KBM-7 (cell line): Measurements from ENCODE around the gene C20orf204.
A peak's percentile ranks its signal among the peaks of the same experiment; 100 is the strongest.

Source experiments
- DNase-seq: peaks from one replicate; pipeline ENCODE4 v3.0.0-alpha.2; 2015
- in situ Hi-C: fragments of 300-500 bp; cut with MboI; formaldehyde crosslinking; loops from 2 replicates; pipeline ENCODE4 v1.14.3; 2020; ENCODE audit warnings: low sequenced_read_pairs, low pct_unique_long_range_greater_than_20kb, mixed read lengths

Gene C20orf204

DNA sequence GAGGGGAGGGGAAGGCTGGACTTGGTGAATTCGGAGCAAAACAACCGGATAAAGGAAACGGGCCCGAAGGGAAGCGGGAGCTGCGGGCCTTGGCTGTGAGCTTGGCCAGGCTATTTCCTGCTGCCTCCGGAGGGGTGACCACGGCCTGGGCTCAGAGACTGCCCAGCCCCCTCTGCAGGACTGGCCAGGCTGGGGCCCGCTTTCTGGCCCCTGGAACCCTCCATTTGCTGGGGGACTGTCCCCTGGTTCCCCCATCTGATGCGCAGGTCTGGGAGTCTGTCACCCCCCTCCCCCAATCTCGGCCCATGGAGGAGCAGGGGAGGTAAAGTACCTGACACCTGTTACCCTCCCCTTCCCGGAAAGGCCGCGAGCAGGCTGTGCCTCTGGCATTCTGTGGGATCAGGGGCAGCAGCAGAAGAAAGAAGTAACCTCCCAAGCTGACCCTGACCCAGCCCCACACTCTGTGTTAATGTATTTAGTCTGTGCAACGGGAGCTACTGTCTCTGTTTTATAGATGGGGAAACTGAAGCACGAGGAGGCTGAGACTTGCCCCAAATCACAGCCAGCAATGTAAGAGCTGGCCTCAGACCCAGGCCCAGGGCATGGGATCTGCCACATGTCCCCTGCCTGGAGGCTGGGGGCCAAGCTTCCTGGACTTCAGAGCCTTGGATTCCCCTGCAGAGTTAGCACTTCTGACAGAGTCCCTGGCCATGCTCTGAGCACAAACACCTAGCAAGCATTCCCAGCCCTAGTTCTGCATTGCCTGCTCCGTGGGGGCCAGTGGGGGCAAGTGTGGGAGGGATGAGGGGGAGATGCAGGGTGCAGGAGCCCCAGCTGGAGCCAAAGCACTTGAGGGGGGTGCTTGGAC is 3.5 kb downstream of the C20orf204 start:
- in situ Hi-C loops: no loop called here
- no peak for DNase-seq

- in situ Hi-C loops: no loop called here
- no peak for DNase-seq
Measured at GRCh38 chr20:64040231-64041039, 4.5 kb downstream of the C20orf204 start.

DNA sequence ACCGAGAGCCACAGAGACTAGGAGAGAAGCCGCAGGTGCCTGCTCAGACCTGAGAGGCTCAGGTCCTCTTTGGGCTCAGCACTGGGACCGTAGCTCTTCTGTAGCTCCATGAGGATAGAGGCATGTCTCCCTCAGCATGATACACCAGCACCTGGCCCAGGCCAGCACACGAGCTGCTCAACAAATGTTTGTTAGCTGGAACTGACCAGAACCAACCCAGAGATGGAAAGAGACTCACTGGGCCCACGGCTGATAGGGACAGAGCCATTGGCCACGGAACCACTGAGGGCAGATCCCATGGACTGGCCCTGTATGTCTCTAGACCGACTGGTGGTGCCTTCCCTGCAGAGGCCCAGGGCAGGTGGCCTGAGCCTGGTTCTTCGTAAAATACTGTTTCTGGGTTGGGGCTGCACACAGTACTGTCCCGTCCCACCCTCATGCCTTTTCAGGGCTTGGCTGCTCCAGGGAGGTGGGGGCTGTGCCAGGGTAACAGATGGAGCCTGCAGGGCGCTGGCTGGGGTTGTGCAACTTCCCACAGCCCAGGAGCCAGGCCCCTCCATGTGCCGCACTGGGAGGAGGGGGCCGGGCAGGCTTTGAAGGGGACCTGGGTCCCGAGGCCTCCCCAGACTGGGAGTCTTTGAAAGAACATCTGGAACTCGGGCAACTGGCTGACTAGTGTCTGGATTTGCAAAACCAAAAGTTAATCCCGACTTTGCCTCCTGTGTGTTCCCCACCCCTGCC is 5.2 kb downstream of the C20orf204 start:
- peak; percentile 66 for DNase-seq
- in situ Hi-C loops: no loop called here

DNA sequence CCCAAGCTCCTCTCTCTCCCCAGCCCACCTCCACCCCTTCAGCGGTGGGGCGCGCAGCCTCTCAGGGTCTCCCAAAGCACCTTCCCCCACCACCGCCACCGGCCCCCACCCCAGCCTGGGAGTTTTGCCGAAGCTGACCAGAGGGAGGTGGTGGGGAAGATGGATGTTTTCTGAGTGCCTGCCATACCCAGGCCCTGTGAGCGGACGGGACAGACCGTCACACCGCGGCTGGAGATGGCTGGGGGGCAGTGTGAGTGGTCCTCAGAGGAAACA is 5.7 kb downstream of the C20orf204 start:
- in situ Hi-C loops: no loop called here
- DNase-seq: no peak

GRCh38 chr20:64042054-64042781 is 6.2 kb downstream of the C20orf204 start:
- peak; percentile 48 for DNase-seq

GRCh38 chr20:64043768-64044167 is 7.8 kb downstream of the C20orf204 start:
- in situ Hi-C loops: no loop called here
- DNase-seq: no peak

More at GRCh38 chr20:64042054-64042781, 6.2 kb downstream of the C20orf204 start:
- in situ Hi-C loops: no loop called here

DNA sequence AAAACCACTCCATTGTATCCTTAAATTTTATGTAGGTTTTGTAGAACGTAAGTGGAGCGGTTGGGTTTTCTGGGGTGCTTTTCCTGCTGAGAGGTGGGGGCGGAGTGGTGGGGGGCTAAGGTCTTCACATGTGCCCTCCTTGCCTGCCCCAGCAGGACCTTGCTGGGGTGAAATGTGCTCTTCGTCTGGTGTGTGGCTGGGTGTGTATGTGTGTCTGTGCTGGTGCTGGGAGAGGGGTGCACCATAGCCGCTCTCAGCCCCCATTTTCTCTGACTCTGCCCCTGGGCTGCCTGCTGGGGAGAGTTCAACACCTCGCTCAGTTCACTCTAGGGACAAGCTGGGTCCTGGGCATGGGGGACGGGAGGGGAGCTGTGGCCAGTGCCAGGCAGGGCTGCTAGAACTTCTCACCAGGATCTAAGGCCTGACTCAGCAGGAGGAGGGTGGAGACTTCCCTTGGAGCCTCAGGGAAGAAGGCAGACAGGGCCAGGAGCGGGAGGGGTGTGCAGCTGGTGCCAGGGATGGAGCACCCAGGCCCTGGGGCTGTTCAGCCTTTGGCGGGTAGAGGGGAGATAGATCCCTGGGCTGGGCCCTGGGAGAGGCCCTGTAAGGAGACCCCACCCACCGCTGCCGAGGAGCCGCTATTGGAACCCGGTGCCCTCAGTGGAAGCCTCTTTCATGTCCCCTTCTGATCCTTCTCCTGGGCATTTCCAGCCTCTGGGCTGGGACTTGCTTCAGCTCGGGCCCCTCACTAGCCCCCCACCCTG is 8.7 kb downstream of the C20orf204 start:
- no peak for DNase-seq
- in situ Hi-C loops: no loop called here

DNA sequence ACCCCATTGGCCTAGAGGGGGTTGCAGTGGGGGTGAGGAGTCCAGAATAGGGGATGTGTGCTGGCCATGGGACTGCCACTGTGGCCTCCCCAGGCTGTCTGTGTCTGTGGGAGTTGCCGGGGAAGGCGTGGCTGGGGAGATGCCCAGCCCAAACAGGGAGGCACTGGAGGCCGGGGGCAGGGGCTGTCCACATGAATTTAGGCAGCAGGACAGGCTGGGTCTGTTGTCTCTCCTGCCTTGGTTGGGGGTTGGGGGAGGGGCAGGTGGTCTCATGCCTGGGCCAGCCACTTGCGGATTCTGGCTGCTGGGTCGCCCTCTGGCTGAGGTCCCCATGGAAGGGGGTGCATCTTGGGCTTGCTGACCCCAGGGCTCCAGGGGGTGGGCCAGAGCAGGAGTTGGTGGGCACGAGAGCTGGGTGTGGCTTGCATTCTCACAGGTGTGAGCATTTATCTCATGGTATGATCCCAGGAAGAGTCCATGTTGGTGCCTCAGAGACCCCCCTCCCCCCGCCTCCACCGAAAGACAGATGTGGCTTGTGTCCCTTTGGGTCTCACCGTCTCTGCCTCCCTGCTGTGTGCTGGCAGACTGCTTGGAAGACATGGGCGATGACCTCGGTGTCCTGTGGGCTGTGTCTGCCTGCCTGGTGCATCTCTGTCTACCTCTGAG is 9.5 kb downstream of the C20orf204 start:
- DNase-seq: no peak
- in situ Hi-C loops: no loop called here

DNA sequence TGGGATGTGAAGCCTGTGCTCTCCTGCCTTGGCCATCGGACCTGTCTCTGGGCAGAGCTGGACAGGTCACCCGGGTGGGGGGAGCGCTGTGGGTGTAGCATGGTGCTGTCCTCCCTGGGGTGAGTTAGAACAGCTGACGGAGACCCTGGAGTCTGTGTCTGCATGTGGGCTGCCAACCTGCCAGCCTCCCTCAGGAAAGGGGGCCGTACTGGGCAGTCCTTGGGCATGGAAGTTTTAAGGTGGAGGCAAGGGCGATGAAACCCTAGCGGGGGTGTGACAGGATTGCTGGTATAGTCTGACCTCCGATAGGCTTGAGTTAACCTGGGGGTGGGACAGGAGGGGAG is 11.0 kb downstream of the C20orf204 start:
- in situ Hi-C loops: no loop called here
- DNase-seq: no peak

DNA sequence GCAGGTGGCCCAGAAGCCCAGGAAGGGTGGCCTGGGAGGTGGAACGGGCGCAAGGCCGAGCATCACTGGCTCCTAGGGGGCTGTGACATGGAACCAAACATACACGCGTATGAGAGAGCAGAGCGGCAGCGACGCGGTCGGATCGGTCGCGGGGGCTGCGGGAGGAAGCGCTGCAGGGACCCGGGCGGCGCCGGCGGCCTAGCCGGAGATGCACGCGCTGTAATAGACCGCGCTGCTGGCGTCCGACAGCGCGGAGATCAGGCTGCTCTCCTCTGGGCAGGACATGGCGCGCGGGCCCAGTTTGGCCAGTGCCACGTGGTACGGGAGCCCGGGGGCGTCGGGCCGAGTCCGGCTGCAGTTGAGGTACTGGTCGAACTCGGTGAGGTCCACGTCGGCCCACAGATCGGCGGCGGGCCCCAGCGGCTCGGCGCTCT is 12.0 kb downstream of the C20orf204 start:
- DNase-seq: no peak
- in situ Hi-C loops: no loop called here

DNA sequence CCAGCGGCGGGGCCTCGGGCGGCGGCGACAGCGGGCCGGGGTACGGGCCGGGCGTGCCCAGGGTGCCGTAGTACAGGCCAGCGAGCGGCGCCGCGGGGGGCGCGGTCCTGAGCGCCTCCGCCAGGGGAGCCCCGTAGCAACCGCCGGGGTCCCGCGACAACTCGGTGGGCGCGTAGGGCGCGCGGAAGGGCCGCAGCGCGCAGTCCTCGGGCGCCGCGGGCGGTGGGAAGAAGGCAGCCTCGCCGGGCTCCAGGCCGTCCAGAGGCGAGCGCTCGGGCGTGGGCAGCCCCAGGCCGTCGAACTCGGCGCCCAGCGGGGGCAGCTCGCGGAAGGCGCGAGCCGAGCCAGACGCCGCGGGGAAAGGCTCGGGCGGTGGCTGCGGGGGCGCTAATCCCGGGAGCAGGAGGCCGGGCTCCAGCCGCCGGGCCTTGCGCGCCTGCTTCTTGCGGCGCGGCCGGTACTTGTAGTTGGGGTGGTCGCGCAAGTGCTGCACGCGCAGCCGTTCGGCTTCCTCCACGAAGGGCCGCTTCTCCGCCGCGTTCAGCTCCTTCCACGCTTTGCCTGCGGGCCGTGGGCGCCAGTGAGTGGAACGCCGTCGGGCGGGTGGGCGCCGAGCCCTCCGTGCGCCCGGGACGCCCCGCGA is 12.5 kb downstream of the C20orf204 start:
- in situ Hi-C loops: no loop called here
- no peak for DNase-seq

DNA sequence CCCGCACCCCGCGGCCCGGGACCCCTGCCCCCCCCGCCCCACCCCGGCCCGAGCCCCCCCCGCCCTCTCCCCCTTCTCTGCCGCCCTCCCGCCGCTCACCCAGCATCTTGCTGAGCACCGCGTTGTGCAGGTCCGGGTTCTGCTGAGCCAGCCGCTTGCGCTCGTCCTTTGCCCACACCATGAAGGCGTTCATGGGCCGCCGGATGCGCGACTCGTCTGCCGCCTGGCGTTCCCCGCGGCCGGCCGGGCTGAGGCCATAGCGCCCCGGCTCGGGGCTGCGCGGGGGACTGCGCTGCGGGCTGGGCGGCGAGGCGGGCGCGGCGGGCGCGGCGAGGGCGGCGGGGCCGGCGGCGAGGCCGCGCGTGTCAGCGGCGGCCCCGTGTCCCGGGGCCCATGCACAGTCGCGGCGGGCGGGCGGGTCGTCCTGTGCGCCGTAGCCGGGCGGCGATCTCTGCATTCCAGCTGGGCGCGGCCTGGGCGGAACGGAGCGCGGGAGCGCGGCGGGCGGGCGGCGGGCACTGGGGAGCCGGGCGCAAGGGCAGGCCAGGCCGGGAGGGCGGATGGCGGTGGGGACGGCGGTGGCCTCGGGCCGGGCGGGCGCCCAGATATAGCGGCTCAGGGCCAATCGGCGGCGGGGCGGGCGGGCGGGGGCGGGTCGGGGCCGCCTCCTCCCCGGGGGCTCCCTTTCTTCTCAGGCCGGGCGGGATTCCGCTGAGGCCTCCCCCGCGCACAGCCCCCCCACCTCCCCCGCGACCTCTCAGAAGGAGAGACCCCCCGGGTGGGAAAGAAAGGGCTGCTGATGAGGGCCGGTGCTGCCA is 13.3 kb downstream of the C20orf204 start, which contains the start of gene SOX18:
Gene SOX18, minus strand, starts transcription at position 580 of the 818 bp plus-strand sequence. Its CDS starts 123 bp downstream, at position 457.
- in situ Hi-C loops: no loop called here
- no peak for DNase-seq

DNA sequence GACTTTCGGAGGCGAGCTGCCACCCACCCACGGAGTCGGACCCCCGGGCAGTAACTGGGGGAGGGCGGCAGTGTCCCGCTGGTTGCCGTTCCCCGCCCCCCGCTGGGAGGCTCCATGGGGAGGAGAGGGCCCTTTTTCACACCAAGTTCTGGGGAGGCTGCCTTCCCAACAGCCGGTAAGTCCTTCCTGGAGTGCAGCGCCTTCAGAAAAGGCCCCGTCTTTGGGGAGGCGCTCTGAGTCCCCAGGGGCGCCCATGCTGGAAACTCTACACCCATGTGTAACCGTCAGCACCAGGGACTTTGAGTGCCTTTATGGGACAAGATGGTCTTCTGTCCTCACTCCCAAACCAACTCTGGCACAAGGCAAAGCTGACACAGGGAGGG is 13.9 kb downstream of the C20orf204 start:
- in situ Hi-C loops: no loop called here
- DNase-seq: peak; percentile 30

GRCh38 chr20:64050261-64051032 is 14.5 kb downstream of the C20orf204 start:
- in situ Hi-C loops: no loop called here
- DNase-seq: no peak

DNA sequence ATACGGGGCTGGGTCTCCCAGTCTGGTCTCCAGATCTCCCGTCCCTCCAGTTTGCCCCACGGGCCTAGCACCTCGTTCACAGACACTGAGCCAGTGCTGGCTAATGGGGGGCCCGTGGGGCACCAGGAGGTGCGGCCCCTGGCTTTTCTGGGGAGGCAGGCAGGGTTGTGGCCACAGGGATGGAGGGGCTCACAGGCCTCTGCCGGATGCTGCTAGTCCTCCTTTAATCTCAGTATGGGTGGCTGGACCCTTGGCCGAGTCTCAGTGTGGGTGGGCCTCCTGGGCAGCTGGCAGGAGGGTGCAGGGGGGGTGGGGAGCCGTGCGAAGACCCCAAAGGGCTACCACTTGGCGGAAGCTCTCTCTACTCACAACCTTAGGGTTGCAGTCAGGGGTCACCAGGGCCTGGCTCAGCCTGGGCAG is 15.1 kb downstream of the C20orf204 start:
- no peak for DNase-seq
- in situ Hi-C loops: no loop called here
